ENCODE data around the gene BARHL1.

Gene BARHL1

GRCh38 chr9:132582786-132583583, 579 bp downstream of the BARHL1 start:
- Histone ChIP-seq H3K9me2 (ENCODE audit: low read depth, low read length) (no peaks in the 10 kb centered on the region), H3K27ac (ENCODE audit: low read depth, low read length, poor library complexity, severe bottlenecking) (no peak overlapping the region), H2AFZ (ENCODE audit: low read length) (no peak overlapping the region), H3K36me3 (ENCODE audit: insufficient read depth, low read length) (no peaks in the 10 kb centered on the region), H3K4me3 (ENCODE audit: low read depth, low read length, poor library complexity, severe bottlenecking) (no peak overlapping the region), H3F3A (ENCODE audit: insufficient read depth, low read length) (no peaks in the 10 kb centered on the region), H3K4me2 (ENCODE audit: low read length) (no peak overlapping the region), H4K20me1 (ENCODE audit: insufficient read depth, low read length) (no peaks in the 10 kb centered on the region), H3K79me2 (ENCODE audit: insufficient read depth, low read length) (no peaks in the 10 kb centered on the region), H3K4me1 (ENCODE audit: insufficient read depth, low read length, severe bottlenecking) (no peaks in the 10 kb centered on the region), H3K27me3 (ENCODE audit: insufficient read depth, low read length) (no peaks in the 10 kb centered on the region), H3K9me3 (ENCODE audit: low read length) (no peaks in the 10 kb centered on the region), H3K9ac (ENCODE audit: low read length) (no peak overlapping the region)
- no peak for TF ChIP-seq EZH2 (IDR thresholded peaks at IDR 0.05; ENCODE audit: borderline replicate concordance, low read length)
- TF ChIP-seq, protein P1, sequence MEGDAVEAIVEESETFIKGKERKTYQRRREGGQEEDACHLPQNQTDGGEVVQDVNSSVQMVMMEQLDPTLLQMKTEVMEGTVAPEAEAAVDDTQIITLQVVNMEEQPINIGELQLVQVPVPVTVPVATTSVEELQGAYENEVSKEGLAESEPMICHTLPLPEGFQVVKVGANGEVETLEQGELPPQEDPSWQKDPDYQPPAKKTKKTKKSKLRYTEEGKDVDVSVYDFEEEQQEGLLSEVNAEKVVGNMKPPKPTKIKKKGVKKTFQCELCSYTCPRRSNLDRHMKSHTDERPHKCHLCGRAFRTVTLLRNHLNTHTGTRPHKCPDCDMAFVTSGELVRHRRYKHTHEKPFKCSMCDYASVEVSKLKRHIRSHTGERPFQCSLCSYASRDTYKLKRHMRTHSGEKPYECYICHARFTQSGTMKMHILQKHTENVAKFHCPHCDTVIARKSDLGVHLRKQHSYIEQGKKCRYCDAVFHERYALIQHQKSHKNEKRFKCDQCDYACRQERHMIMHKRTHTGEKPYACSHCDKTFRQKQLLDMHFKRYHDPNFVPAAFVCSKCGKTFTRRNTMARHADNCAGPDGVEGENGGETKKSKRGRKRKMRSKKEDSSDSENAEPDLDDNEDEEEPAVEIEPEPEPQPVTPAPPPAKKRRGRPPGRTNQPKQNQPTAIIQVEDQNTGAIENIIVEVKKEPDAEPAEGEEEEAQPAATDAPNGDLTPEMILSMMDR (IDR thresholded peaks at IDR 0.05; ENCODE audit: low read length), result no peak

- Histone ChIP-seq H3K27me3 (ENCODE audit: insufficient read depth, low read length) (no peaks in the 10 kb centered on the region), H2AFZ (ENCODE audit: low read length) (no peak overlapping the region), H3K4me3 (ENCODE audit: low read depth, low read length, poor library complexity, severe bottlenecking) (no peak overlapping the region), H3K9me2 (ENCODE audit: low read depth, low read length) (no peaks in the 10 kb centered on the region), H3K79me2 (ENCODE audit: insufficient read depth, low read length) (no peaks in the 10 kb centered on the region), H3K27ac (ENCODE audit: low read depth, low read length, poor library complexity, severe bottlenecking) (no peak overlapping the region), H3K9me3 (ENCODE audit: low read length) (no peaks in the 10 kb centered on the region), H4K20me1 (ENCODE audit: insufficient read depth, low read length) (no peaks in the 10 kb centered on the region), H3K36me3 (ENCODE audit: insufficient read depth, low read length) (no peaks in the 10 kb centered on the region), H3K4me1 (ENCODE audit: insufficient read depth, low read length, severe bottlenecking) (no peaks in the 10 kb centered on the region), H3K4me2 (ENCODE audit: low read length) (no peak overlapping the region), H3F3A (ENCODE audit: insufficient read depth, low read length) (no peaks in the 10 kb centered on the region), H3K9ac (ENCODE audit: low read length) (no peak overlapping the region)
- TF ChIP-seq, protein P1 (IDR thresholded peaks at IDR 0.05; ENCODE audit: low read length), result no peak
- no peak for TF ChIP-seq EZH2 (IDR thresholded peaks at IDR 0.05; ENCODE audit: borderline replicate concordance, low read length)
Observed at GRCh38 chr9:132583584-132584304, 1.3 kb downstream of the BARHL1 start.

- Histone ChIP-seq H3F3A (ENCODE audit: insufficient read depth, low read length) (no peaks in the 10 kb centered on the region), H3K4me1 (ENCODE audit: insufficient read depth, low read length, severe bottlenecking) (no peaks in the 10 kb centered on the region), H3K36me3 (ENCODE audit: insufficient read depth, low read length) (no peaks in the 10 kb centered on the region), H3K27me3 (ENCODE audit: insufficient read depth, low read length) (no peaks in the 10 kb centered on the region), H3K9me3 (ENCODE audit: low read length) (no peaks in the 10 kb centered on the region), H3K79me2 (ENCODE audit: insufficient read depth, low read length) (no peaks in the 10 kb centered on the region), H3K9me2 (ENCODE audit: low read depth, low read length) (no peaks in the 10 kb centered on the region), H4K20me1 (ENCODE audit: insufficient read depth, low read length) (no peaks in the 10 kb centered on the region), H3K4me3 (ENCODE audit: low read depth, low read length, poor library complexity, severe bottlenecking) (no peak overlapping the region), H3K9ac (ENCODE audit: low read length) (no peak overlapping the region), H3K4me2 (ENCODE audit: low read length) (no peak overlapping the region), H3K27ac (ENCODE audit: low read depth, low read length, poor library complexity, severe bottlenecking) (no peak overlapping the region), H2AFZ (ENCODE audit: low read length) (no peak overlapping the region)
- TF ChIP-seq, protein P1 (IDR thresholded peaks at IDR 0.05; ENCODE audit: low read length), result no peak
- no peak for TF ChIP-seq EZH2 (IDR thresholded peaks at IDR 0.05; ENCODE audit: borderline replicate concordance, low read length)
Observed at GRCh38 chr9:132584601-132585560, 2.5 kb downstream of the BARHL1 start.
